HTR-8/SVneo (cell line): Measurements from ENCODE around the gene SH2D3C.
"Not testable (repeated sequence)": the region's sequence is repeated elsewhere in the genome, so short reads cannot be mapped to it uniquely, and the experiment has no call there.

Source experiments
- DNase-seq: peaks from one replicate; pipeline ENCODE4 v3.0.0; 2011; ENCODE audit warnings: low spot score, mixed read lengths; ENCODE audit not compliant: insufficient read length
- FAIRE-seq: peaks from 2 replicates; lab custom pipeline; 2011; peaks lifted over from hg19 to GRCh38; lab: Jason Lieb, UNC

SH2D3C gene

GRCh38 chr9:127785933-127786772 is 7.7 kb upstream of the SH2D3C start, which contains the start of gene CDK9:
Gene CDK9, plus strand, starts transcription at chr9:127786034. Its CDS starts 115 bp downstream, at chr9:127786149.
- FAIRE-seq, result no peak

GRCh38 chr9:127785023-127785932 is 6.8 kb upstream of the SH2D3C start:
- FAIRE-seq, result no peak
- peak; percentile 77 for DNase-seq

More at GRCh38 chr9:127785933-127786772, 7.7 kb upstream of the SH2D3C start, which contains the start of gene CDK9:
- DNase-seq, result peak; percentile 78

- FAIRE-seq (no peak), DNase-seq (no peak)
Measured at GRCh38 chr9:127783111-127784008, 4.9 kb upstream of the SH2D3C start.

GRCh38 chr9:127781806-127782205 is 3.3 kb upstream of the SH2D3C start:
- no peak for DNase-seq

GRCh38 chr9:127780909-127781308 is 2.4 kb upstream of the SH2D3C start:
- FAIRE-seq, DNase-seq: not testable (repeated sequence)

More at GRCh38 chr9:127781806-127782205, 3.3 kb upstream of the SH2D3C start:
- no peak for FAIRE-seq

GRCh38 chr9:127780126-127780885 is 1.8 kb upstream of the SH2D3C start:
- DNase-seq, result no peak
- no peak for FAIRE-seq

- FAIRE-seq (no peak), DNase-seq (no peak)
Measured at GRCh38 chr9:127779136-127779981, 893 bp upstream of the SH2D3C start.

GRCh38 chr9:127777368-127777980 is 992 bp downstream of the SH2D3C start:
- no peak for DNase-seq
- FAIRE-seq, result no peak

GRCh38 chr9:127776924-127777289 is 1.6 kb downstream of the SH2D3C start:
- DNase-seq (no peak), FAIRE-seq (no peak)

GRCh38 chr9:127776195-127776923 is 2.1 kb downstream of the SH2D3C start:
- DNase-seq (no peak), FAIRE-seq (no peak)

GRCh38 chr9:127773981-127774380 is 4.5 kb downstream of the SH2D3C start:
- no peak for DNase-seq
- no peak for FAIRE-seq

- DNase-seq (no peak), FAIRE-seq (no peak)
Measured at GRCh38 chr9:127773272-127773671, 5.2 kb downstream of the SH2D3C start.

- no peak for DNase-seq
- FAIRE-seq, result no peak
Measured at GRCh38 chr9:127772603-127773002, 5.9 kb downstream of the SH2D3C start.

- FAIRE-seq (no peak), DNase-seq (no peak)
Measured at GRCh38 chr9:127771570-127772189, 6.8 kb downstream of the SH2D3C start.

GRCh38 chr9:127770905-127771569 is 7.4 kb downstream of the SH2D3C start:
- DNase-seq (peak; percentile 87), FAIRE-seq (peak; percentile 92)

GRCh38 chr9:127770583-127770904 is 7.9 kb downstream of the SH2D3C start:
- DNase-seq (no peak), FAIRE-seq (no peak)
